ENCODE results near the gene ADIG. TPM values are rescaled to one million over a fixed set of nuclear protein-coding genes. Genes with fewer than 3 reads are reported as not detected.
A peak's percentile ranks its signal among the peaks of the same experiment; 100 is the strongest.

Gene ADIG
- total RNA-seq, 1 donor from 2014 or later: not detected

GRCh38 chr20:38601216-38602184 is 20.5 kb downstream of the ADIG start, which contains the start of gene ARHGAP40:
TSS of gene ARHGAP40 (plus strand) at chr20:38601809.
- DNase-seq (ENCODE audit: low read depth in 2 of 2): peak in 1 of 2 donors; percentile 30

GRCh38 chr20:38602185-38602581 is 21.2 kb downstream of the ADIG start:
- no peak for DNase-seq (ENCODE audit: low read depth in 2 of 2)

GRCh38 chr20:38603286-38603685 is 22.3 kb downstream of the ADIG start:
- DNase-seq (ENCODE audit: low read depth in 2 of 2): no peak

GRCh38 chr20:38604873-38605303 is 23.9 kb downstream of the ADIG start:
- DNase-seq (ENCODE audit: low read depth in 2 of 2): peak; percentile 61 to 93

- no peak for DNase-seq (ENCODE audit: low read depth in 2 of 2)
Observed at GRCh38 chr20:38607351-38607750, 26.4 kb downstream of the ADIG start.

GRCh38 chr20:38608188-38608587 is 27.2 kb downstream of the ADIG start:
- no peak for DNase-seq (ENCODE audit: low read depth in 2 of 2)

GRCh38 chr20:38609815-38610214 is 28.8 kb downstream of the ADIG start:
- DNase-seq (ENCODE audit: low read depth in 2 of 2): no peak

- DNase-seq (ENCODE audit: low read depth in 2 of 2): no peak
Observed at GRCh38 chr20:38610521-38610920, 29.5 kb downstream of the ADIG start.

- no peak for DNase-seq (ENCODE audit: low read depth in 2 of 2)
Observed at GRCh38 chr20:38612751-38613515, 31.9 kb downstream of the ADIG start.

- DNase-seq (ENCODE audit: low read depth in 2 of 2): no peak
Observed at GRCh38 chr20:38615283-38615682, 34.3 kb downstream of the ADIG start.

- no peak for DNase-seq (ENCODE audit: low read depth in 2 of 2)
Observed at GRCh38 chr20:38616457-38616856, 35.5 kb downstream of the ADIG start.

- no peak for DNase-seq (ENCODE audit: low read depth in 2 of 2)
Observed at GRCh38 chr20:38617011-38617829, 36.2 kb downstream of the ADIG start.

- no peak for DNase-seq (ENCODE audit: low read depth in 2 of 2)
Observed at GRCh38 chr20:38617830-38618196, 36.8 kb downstream of the ADIG start.

- DNase-seq (ENCODE audit: low read depth in 2 of 2): no peak
Observed at GRCh38 chr20:38620441-38620840, 39.4 kb downstream of the ADIG start.

- no peak for DNase-seq (ENCODE audit: low read depth in 2 of 2)
Observed at GRCh38 chr20:38623061-38623460, 42.1 kb downstream of the ADIG start.

GRCh38 chr20:38624084-38624483 is 43.1 kb downstream of the ADIG start:
- DNase-seq (ENCODE audit: low read depth in 2 of 2): no peak

GRCh38 chr20:38625896-38626295 is 44.9 kb downstream of the ADIG start:
- DNase-seq (ENCODE audit: low read depth in 2 of 2): no peak

- DNase-seq (ENCODE audit: low read depth in 2 of 2): no peak
Observed at GRCh38 chr20:38626921-38627659, 46.1 kb downstream of the ADIG start.

- no peak for DNase-seq (ENCODE audit: low read depth in 2 of 2)
Observed at GRCh38 chr20:38628580-38629470, 47.8 kb downstream of the ADIG start.

- no peak for DNase-seq (ENCODE audit: low read depth in 2 of 2)
Observed at GRCh38 chr20:38629979-38630378, 49.0 kb downstream of the ADIG start.
